ENCODE data around the gene ZKSCAN4. TPM values are rescaled to one million over a fixed set of nuclear protein-coding genes. Genes with fewer than 3 reads are reported as not detected.

ZKSCAN4 gene
- total and polyA plus RNA-seq, 8 donors, result under 0.01 to 6.4 (median 2.3) TPM

GRCh38 chr6:28211840-28212509 is 40.1 kb downstream of the ZKSCAN4 start:
- H3K27me3 ChIP-seq, result peaks cover 8 to 99% (median 72%) of the 10 kb centered on the region in 3 donors
- WGBS, 5 donors, result 9 to 13% (median 12%) methylated on average over 16 of the region's 16 CpGs
- DNase-seq, result no peak
- H3K4me1 ChIP-seq, result peaks cover 12 to 29% (median 22%) of the 10 kb centered on the region in 4 donors
- peak overlapping the region; percentile 0 to 36 (median 19) for H3K4me3 ChIP-seq
- no peak for TF ChIP-seq POLR2A (IDR thresholded peaks at IDR 0.05)
- intact Hi-C loops (cut with DNase I; ENCODE audit: low total_unique reads), result no loop called here
- no peaks in the 10 kb centered on the region for H3K36me3 ChIP-seq
- peaks cover 0 to 5% (median 0%) of the 10 kb centered on the region in 4 donors for H3K9me3 ChIP-seq
- no peak overlapping the region for H3K27ac ChIP-seq

- Histone ChIP-seq H3K9me3 (peaks cover 0 to 7% (median 0%) of the 10 kb centered on the region in 4 donors), H3K36me3 (no peaks in the 10 kb centered on the region), H3K4me3 (no peak overlapping the region), H3K27me3 (peaks cover 8 to 99% (median 68%) of the 10 kb centered on the region in 3 donors), H3K27ac (no peak overlapping the region), H3K4me1 (peaks cover 12 to 30% (median 23%) of the 10 kb centered on the region in 4 donors)
- no peak for DNase-seq
- TF ChIP-seq POLR2AphosphoS5 (IDR thresholded peaks at IDR 0.05) (no peak), EP300 (IDR thresholded peaks at IDR 0.05) (no peak), CTCF (IDR thresholded peaks at IDR 0.05) (no peak), POLR2A (IDR thresholded peaks at IDR 0.05) (no peak)
- intact Hi-C loops (cut with DNase I; ENCODE audit: low total_unique reads), result no loop called here
- WGBS, 5 donors, result 45 to 60% (median 52%) methylated on average over 7 of the region's 7 CpGs
These were observed 42.1 kb downstream of the ZKSCAN4 start for GRCh38 chr6:28209753-28210535.

DNA sequence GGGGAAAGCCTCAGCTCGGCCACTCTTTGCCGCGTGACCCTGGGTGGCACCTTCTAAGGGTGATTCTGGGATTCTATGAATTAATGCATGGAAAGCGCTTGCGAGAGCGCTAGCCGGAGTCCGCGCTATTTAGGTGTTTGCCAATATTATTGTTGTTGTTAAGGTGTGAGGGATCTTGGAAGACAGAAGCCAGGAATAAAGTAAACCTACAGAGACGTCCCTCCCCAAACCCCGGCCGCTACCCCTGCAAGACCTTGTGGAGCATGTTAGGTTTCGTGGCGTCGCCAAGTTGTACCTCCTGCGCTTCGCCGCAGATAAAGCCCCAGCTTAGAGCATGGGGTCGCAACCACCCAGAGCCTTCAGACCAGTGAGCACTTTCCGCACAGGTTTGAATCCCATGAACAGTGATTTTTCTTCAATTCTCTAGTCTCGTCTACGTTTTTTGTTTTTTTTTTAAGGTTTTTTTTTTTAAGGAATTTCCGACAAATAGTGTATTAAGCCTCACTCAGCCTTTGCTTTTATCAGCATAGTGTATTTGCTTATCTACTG is 43.9 kb downstream of the ZKSCAN4 start:
- H3K9me3 ChIP-seq, result peaks cover 0 to 24% (median 11%) of the 10 kb centered on the region in 4 donors
- 7 to 17% (median 9%) methylated on average over 22 to 23 of the region's 23 CpGs for WGBS, 5 donors
- H3K4me1 ChIP-seq, result peaks cover 12 to 30% (median 23%) of the 10 kb centered on the region in 4 donors
- DNase-seq, result peak in 1 of 2 donors; percentile 27
- no peaks in the 10 kb centered on the region for H3K36me3 ChIP-seq
- TF ChIP-seq POLR2A (IDR thresholded peaks at IDR 0.05) (no peak), EP300 (IDR thresholded peaks at IDR 0.05) (no peak), CTCF (IDR thresholded peaks at IDR 0.05) (no peak), POLR2AphosphoS5 (IDR thresholded peaks at IDR 0.05) (no peak)
- no peak overlapping the region for H3K27ac ChIP-seq
- intact Hi-C loops (cut with DNase I; ENCODE audit: low total_unique reads), result no loop called here
- peaks cover 8 to 96% (median 62%) of the 10 kb centered on the region in 3 donors for H3K27me3 ChIP-seq
- H3K4me3 ChIP-seq, result peak overlapping the region in 3 of 4 donors; percentile 28 to 39 (median 30)

DNA sequence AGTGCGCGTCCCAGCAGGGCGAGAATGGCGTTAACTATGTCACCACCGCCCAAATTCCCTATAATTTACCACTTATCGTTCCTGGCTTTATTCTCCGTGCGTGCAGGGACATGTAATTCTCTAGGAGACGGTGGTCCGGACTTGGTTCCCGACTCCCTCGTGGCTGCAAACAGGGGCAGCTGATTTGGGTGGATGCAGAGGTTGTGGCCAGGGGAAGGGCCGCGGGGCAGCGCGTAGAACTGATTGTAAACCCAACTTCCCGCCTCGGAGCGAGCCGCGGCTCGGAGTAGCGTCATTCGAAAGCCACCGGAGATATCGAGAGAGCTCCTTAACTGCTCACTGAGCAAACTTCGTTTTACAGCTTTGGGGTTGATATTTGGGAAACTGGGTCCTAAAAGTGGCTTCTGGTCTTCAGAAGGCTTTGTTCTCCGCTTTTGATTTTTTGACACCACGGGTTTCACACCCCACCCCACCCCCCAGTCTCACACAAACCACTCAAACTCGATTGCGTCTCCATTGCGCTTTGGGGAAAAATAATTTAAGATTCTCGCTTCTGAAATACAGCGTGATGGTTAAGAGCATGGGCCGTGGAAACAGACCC is 44.5 kb downstream of the ZKSCAN4 start:
- peaks cover 8 to 93% (median 58%) of the 10 kb centered on the region in 3 donors for H3K27me3 ChIP-seq
- peaks cover 12 to 26% (median 21%) of the 10 kb centered on the region in 4 donors for H3K4me1 ChIP-seq
- H3K4me3 ChIP-seq, result peak overlapping the region; percentile 20 to 39 (median 29)
- 2 to 5% (median 4%) methylated on average over 33 to 35 of the region's 35 CpGs for WGBS, 5 donors
- intact Hi-C loops (cut with DNase I; ENCODE audit: low total_unique reads), result no loop called here
- H3K9me3 ChIP-seq, result peaks cover 0 to 29% (median 13%) of the 10 kb centered on the region in 4 donors
- H3K36me3 ChIP-seq, result no peaks in the 10 kb centered on the region
- peak in 1 of 2 donors; percentile 65 for DNase-seq
- TF ChIP-seq CTCF (IDR thresholded peaks at IDR 0.05) (no peak), POLR2AphosphoS5 (IDR thresholded peaks at IDR 0.05) (no peak), EP300 (IDR thresholded peaks at IDR 0.05) (no peak), POLR2A (IDR thresholded peaks at IDR 0.05) (no peak)
- H3K27ac ChIP-seq, result no peak overlapping the region

Data from stomach (tissue), 9 donors.